Measurements from ENCODE around the gene ZNF672.
"Not testable (repeated sequence)": the region's sequence is repeated elsewhere in the genome, so short reads cannot be mapped to it uniquely, and the experiment has no call there.

Gene ZNF672

GRCh38 chr1:248837781-248838356, at the start of gene ZNF672:
ZNF672 (plus strand) TSS chr1:248838224; CDS start chr1:248847275, 9,051 bp downstream.
- DNase-seq: peak; percentile 91 to 92

DNA sequence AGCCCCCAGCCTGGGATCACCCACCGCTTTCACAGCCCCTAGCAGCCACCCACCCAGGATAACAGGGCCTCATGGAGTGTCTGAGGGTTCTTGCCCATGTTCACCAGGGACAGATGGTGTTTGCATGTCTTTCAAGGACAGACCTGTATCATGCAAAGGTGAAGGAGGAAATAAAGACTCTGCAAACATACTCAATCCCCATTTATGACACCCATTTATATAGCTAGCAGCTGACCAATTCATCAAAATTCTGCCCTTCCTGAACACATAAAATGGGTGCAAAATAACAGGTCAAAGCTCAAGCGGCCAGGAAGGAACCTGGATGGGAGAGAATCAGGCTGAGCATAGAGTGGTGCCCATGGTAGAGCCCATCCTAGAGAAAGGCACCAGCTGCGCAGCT, 49.7 kb upstream of the ZNF672 start:
- DNase-seq: no peak

- DNase-seq: not testable (repeated sequence)
Observed at GRCh38 chr1:248789337-248789736, 48.7 kb upstream of the ZNF672 start.

DNA sequence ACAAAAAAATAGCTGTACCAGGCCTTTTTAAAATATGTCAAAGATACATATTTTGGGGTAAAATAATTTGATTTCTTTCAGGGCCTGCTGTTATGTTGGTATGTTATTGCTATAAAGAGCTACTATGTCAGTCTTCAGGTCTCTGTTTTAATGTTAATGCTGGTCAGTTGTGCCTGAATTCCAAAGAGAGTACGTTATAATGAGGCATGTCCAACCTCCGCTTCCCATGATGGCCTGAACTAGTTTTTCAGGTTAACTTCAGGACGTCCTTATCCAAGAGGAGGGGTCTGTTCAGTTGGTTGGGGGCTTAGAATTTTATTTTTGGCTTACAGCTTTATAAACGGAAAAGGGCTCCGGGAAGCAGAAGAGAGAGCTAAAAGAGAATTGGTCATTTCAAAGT, 47.6 kb upstream of the ZNF672 start:
- no peak for DNase-seq

DNA sequence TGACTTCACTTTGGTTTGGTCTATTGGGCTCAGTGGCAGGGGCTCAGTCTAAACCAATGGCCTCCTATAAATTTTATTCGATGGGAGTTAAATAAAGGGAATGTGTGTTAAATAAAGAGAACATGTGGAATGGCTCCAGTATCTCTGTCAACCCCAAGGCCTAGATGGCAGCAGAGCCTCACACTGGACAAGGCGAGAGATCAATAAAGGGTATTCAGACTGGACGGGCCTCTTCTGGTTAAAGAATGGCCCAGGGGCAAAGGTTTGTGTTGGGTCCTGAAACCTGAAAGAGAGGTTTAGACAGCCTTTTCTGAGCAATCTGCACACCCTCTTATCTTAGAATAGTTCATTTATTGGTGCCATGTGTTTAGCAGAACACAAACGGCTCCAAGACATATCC, 47.0 kb upstream of the ZNF672 start:
- DNase-seq: no peak

DNA sequence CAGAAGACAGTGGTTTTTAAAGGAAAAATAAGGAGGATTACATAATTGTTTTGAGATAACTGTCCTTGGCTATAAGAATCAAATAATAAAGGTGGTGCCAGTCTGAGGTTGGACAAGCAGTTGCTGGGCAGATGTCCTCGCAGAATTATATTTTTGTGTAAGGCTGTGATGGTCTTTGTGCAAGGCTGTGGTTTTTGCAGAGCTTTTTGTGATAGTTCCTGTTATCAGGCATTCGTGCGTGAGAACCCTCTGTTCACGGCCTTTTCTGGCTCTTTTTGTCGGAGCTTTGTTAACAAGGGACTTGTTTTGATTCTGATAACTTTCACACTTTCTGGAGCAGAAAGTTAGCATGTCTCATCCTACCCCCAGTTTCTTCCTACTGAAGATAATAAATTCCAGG, 45.7 kb upstream of the ZNF672 start:
- no peak for DNase-seq

GRCh38 chr1:248793592-248793991, 44.4 kb upstream of the ZNF672 start:
- DNase-seq: no peak

DNA sequence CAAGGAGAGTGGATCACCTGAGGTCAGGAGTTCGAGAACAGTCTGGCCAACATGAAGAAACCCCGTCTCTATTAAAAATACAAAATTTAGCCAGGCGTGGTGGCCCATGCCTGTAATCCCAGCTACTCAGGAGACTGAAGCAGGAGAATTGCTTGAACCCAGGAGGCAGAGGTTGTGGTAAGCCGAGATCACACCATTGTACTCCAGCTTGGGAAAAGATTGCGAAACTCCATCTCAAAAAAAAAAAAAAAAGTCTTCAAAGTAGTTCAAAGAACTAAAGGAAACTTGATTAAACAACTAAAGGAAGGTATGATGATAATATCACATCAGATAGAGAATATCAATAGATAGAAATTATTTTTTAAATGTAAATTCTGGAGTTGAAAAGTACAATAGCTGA, 43.4 kb upstream of the ZNF672 start:
- not testable (repeated sequence) for DNase-seq

GRCh38 chr1:248798791-248799190, 39.2 kb upstream of the ZNF672 start:
- no peak for DNase-seq

DNA sequence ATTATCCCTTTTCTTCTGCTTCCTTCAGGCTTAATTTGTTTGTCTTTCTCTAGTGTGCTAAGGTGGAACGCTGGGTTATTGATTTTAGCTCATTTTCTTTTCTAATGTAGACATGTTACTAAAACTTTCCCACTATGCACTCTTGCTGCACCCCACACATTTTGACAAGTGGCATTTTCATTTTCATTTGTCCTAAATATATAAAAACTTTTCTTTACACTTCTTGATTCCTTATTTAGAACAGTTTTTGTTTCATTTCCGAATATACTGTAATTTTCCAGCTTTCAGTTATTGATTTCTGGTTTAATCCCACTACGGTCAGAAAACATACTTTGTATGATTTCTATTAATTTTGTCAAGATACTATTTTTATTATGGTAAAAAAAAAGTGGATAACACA, 37.6 kb upstream of the ZNF672 start:
- DNase-seq: no peak

GRCh38 chr1:248802454-248802853, 35.6 kb upstream of the ZNF672 start:
- DNase-seq: no peak

GRCh38 chr1:248803501-248803900, 34.5 kb upstream of the ZNF672 start:
- not testable (repeated sequence) for DNase-seq

- no peak for DNase-seq
Observed at GRCh38 chr1:248804771-248805681, 33.0 kb upstream of the ZNF672 start.

- no peak for DNase-seq
Observed at GRCh38 chr1:248805876-248806275, 32.1 kb upstream of the ZNF672 start.

- peak; percentile 34 to 49 for DNase-seq
Observed at GRCh38 chr1:248807067-248807737, 30.8 kb upstream of the ZNF672 start.

GRCh38 chr1:248808876-248809275, 29.1 kb upstream of the ZNF672 start:
- no peak for DNase-seq

DNA sequence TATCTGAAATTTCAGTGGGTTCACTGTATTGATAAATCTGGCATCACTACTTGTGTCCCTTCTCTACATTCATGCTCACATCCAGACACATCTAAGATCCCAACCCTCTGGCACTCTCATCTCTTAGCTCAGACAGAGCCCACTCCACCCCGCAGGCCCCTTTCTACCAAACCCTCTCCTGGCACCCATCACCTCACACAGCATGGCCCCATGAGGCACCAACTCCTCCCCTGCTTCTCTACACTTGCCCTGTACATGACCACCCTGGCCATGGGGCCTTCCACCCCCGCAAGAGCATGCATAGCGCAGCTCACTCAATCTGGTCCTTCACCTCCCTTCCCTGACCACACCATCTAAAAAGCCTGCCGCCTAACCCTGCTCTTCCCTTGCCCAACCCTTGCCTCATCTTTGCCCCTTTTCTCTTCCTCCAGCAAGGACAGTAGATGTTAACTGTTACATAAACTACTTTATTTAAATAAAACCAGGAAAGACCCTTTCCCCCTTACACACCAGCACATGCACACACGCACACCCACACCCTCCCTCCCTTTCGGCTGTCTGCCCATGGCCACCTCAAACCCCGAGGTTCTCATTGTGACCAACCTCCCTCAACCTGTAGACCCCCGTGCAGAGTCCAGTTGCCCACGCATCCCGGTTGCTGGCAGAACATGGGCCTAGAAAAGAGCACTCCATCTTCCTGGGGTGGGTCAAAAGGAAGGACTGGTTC, 27.9 kb upstream of the ZNF672 start:
- DNase-seq: no peak

DNA sequence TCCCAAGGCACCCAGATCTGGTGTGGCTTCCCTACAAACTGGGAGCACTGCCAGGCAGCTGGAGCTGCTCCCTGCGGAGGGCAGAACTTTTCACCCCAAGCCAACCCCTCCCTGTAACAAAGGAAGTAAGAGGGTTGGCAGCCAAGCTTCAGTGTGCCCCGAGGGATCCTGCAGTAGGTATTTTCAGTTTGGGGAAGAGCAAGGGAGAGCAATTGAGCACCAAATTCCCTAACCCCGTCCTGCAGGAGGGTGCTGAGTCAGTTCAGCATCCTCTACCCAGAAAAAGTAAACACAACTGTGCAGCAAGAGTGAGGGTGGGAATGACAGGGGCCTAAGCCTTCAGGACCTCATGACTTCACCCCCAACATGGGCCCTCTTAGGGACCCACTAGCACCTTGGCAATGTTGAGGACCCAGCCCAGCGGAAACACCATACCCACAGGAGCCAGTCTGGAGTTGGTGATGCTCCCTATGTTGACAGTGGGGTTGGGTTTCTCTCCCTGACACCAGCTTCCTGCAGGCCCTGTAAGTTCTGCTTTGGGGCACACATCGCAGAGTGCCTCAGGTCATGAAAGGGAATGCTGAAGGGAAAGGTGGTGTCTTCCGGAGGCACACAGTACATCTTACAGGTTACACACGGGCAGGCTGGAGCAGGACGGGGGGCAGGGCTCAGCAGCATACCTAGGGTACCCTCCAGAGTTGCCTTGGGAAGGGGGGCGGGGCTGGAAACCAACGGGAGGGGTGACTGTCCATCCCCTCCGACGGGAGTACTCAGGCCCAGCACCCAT, 27.1 kb upstream of the ZNF672 start:
- no peak for DNase-seq

DNA sequence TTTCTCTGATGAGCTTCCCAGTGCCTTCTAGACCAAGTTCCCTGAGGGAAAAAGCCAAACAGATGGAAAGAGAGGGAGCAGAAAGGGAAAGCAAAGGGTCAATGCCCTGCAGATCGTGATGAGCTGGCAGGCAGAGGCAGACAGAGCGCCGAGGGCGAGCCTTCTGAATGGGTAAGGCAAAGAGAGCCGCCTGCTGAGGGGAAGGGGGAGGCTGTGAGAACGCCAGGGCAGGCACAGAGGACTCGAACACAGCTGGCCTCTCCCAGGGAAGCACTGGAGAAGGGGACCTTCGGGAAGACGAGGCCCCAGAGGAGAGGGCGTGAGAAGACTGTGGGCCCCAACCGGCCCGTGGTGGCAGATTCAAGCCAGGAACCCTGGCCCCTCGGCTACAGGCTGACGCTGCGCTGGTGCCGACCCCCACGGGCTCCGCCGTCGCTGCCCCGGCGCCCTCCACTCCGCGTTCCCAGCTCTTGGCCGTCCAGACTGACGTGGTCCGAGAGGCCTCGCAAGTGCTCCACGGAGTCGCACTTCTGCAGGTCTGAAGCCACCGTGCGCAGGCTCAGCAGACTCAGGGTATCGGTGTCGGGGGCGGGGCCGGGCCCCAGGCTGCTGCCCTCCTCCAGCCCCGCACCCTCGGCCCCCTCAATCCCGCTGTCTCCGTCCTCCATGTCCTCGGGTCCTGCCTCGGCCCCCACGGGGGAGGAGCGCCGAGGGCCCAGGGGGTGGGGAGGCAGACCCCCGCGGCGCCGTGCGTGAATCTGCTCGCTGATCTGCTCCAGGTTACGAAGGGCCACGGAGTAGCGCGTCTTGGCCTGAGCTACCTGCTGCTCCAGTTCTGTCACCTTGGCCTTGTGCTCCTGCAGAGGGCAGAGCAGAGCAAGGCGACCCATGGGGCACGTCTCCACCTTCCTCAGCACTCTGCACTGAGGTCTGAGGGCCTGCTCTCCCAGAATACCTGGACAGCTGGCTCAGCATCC, 26.2 kb upstream of the ZNF672 start:
- no peak for DNase-seq

DNA sequence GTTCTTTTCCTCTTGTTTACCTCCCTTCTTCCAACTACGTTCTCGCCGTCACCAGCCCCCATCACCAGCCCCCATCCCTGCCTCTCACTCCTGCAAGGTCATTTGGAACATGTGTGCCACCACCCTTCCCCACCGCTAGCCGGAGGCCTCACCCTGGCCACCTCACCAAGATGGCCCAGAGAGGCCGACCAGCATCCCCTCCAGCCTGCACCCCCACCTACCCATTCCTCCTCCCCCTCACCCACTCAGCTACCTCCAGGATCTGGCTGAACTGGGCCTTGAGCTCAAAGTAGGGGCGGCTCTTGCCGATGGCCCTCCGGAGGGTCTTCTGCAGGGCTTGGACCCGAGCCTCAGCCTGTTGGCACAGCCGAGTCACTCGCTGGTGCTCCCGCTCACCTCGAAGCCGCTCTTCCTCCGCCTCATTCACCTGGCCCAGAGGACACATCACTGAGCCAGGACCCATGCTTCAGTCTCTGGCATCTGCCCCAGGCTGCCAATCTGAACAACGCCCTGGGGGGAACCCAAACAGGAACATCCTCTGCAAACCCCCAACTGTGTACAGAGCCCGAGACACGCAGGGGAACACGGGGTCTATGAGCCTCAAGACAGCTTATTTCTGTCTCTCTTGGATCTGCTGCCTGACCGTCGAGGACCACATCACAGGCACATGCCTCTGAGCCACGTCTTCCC, 25.1 kb upstream of the ZNF672 start:
- no peak for DNase-seq
